ENCODE data around the gene SHANK1. TPM values are rescaled to one million over a fixed set of nuclear protein-coding genes. Genes with fewer than 3 reads are reported as not detected.
A peak's percentile ranks its signal among the peaks of the same experiment; 100 is the strongest.

Gene SHANK1
- total and polyA plus RNA-seq, 2 of the 4 experiments (the other 2 are of a cell fraction), result 6.1 to 6.7 TPM

DNA sequence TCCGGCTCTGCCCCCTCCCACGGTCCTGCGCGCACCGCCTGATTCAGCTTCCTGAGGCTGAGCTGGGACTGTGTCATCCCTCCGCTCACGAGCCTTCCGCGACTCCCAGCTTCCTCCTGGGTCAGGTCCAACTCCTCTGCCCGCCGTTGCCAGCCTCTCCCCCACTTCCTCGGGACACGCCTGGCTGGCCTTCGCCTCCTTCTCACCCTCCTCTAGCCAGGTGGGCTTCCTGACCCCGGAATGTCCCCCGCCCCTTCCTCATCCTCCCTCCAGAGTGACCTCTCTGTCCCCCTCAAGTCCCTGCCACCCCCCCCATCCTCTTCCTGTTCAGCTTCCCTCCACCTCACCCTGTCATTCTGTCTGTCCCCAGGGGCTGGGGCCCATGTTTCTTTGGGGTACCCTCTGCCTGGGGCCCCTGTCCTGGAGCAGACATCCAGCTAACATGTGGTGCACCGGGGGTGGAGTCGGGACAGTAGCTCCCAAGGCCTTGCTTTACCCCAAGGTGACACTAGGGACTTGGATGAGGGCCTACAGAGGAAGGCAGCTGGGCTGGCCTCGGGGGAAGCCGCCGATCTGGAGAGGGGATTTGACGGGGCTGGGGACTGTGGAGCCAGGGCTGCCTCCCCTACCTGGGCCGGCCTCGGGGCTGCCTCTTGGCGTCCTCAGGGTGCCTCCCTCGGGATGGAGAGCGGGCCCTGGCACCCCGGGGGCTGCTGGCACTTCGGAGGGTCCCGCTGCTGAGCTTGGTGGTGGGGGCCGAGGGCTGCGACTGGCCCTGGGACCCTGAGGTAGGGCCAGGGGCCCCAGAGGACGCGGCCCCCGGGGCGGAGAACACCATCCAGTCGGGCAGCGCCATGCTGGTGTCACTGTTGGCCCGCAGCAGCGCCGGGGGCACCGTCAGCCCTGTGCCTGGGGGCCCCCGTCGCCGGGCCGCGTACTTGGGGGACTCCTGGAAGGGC is 16.5 kb downstream of the SHANK1 start:
- Histone ChIP-seq H3K23ac (ENCODE audit: low read depth, low read length) (no peak overlapping the region), H3K4ac (ENCODE audit: low read depth, low read length) (no peak overlapping the region), H4K20me1 (ENCODE audit: insufficient read depth, low read length) (no peaks in the 10 kb centered on the region), H2AFZ (replicated peaks; ENCODE audit: low read length, poor library complexity) (peak overlapping the region; percentile 85), H4K91ac (ENCODE audit: insufficient read depth, low read depth, low read length) (no peak overlapping the region), H3K56ac (ENCODE audit: extremely low read depth, insufficient read depth, low read length) (no peak overlapping the region), H2BK15ac (ENCODE audit: low read depth, low read length) (no peak overlapping the region), H3K79me1 (ENCODE audit: low read depth in 1 of 2, low read length in 2 of 2) (no peaks in the 10 kb centered on the region), H3K9me1 (ENCODE audit: insufficient read depth, low read length) (0 out of 2 replicates have a peak, but pooled peaks cover 3% of the 10 kb centered on the region), H3K4me3 (ENCODE audit: insufficient read depth, low read depth, low read length) (no peak overlapping the region), H4K5ac (ENCODE audit: low read depth, low read length) (no peak overlapping the region), H3K36me3 (ENCODE audit: control insufficient read depth, insufficient read depth, low read length) (no peaks in the 10 kb centered on the region), H3K4me2 (ENCODE audit: low read depth, low read length) (no peak overlapping the region), H3K9ac (ENCODE audit: low read depth, low read length) (no peak overlapping the region), H2BK5ac (ENCODE audit: low read depth, low read length, poor library complexity, severe bottlenecking) (peak overlapping the region; percentile 38), H3K18ac (ENCODE audit: low read depth, low read length) (no peak overlapping the region), H3K27me3 (ENCODE audit: control insufficient read depth, insufficient read depth, low read length) (peaks cover 4% of the 10 kb centered on the region; the same call in 1 of the 2 replicates), H2BK120ac (ENCODE audit: low read depth, low read length) (0 out of 2 replicates have a peak overlapping the region, but pooled peaks have one; percentile 23), H2AK9ac (replicated peaks; ENCODE audit: low read depth, low read length, poor library complexity) (no peak overlapping the region), H4K8ac (ENCODE audit: low read depth in 2 of 2, low read length in 2 of 2) (peak overlapping the region; percentile 53 to 68; a peak in 1 of 4 replicates), H2BK20ac (ENCODE audit: low read depth, low read length) (no peak overlapping the region), H3K4me1 (ENCODE audit: control insufficient read depth, insufficient read depth, low read length) (peaks cover 1% of the 10 kb centered on the region; the same call in 1 of the 2 replicates), H3K9me3 (ENCODE audit: control insufficient read depth, insufficient read depth, low read length) (no peaks in the 10 kb centered on the region), H3K27ac (ENCODE audit: insufficient read depth, low read length) (no peak overlapping the region; the same call in 1 of the 2 replicates), H2AK5ac (ENCODE audit: low read depth, low read length) (no peak overlapping the region), H3K14ac (replicated peaks; ENCODE audit: low read depth, low read length) (no peak overlapping the region)
- TF ChIP-seq POLR2A (IDR thresholded peaks at IDR 0.05; ENCODE audit: low read depth, low read length) (no peak), BHLHE40 (IDR thresholded peaks at IDR 0.05; ENCODE audit: low read depth, low read length) (peak; percentile 77), MAZ (IDR thresholded peaks at IDR 0.05; ENCODE audit: borderline replicate concordance, low read depth, low read length) (peak; percentile 9; the same call in 1 of the 2 replicates), CHD1 (IDR thresholded peaks at IDR 0.05; ENCODE audit: low read depth, low read length) (no peak), FOS (IDR thresholded peaks at IDR 0.05; ENCODE audit: low read depth, low read length) (no peak), RFX5 (IDR thresholded peaks at IDR 0.05; ENCODE audit: low read depth, low read length) (no peak)
- TF ChIP-seq, protein P1, sequence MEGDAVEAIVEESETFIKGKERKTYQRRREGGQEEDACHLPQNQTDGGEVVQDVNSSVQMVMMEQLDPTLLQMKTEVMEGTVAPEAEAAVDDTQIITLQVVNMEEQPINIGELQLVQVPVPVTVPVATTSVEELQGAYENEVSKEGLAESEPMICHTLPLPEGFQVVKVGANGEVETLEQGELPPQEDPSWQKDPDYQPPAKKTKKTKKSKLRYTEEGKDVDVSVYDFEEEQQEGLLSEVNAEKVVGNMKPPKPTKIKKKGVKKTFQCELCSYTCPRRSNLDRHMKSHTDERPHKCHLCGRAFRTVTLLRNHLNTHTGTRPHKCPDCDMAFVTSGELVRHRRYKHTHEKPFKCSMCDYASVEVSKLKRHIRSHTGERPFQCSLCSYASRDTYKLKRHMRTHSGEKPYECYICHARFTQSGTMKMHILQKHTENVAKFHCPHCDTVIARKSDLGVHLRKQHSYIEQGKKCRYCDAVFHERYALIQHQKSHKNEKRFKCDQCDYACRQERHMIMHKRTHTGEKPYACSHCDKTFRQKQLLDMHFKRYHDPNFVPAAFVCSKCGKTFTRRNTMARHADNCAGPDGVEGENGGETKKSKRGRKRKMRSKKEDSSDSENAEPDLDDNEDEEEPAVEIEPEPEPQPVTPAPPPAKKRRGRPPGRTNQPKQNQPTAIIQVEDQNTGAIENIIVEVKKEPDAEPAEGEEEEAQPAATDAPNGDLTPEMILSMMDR (conservative IDR thresholded peaks at IDR 0.05; ENCODE audit: low read depth, low read length), result no peak
- TF ChIP-seq, protein P2, sequence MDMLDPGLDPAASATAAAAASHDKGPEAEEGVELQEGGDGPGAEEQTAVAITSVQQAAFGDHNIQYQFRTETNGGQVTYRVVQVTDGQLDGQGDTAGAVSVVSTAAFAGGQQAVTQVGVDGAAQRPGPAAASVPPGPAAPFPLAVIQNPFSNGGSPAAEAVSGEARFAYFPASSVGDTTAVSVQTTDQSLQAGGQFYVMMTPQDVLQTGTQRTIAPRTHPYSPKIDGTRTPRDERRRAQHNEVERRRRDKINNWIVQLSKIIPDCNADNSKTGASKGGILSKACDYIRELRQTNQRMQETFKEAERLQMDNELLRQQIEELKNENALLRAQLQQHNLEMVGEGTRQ (IDR thresholded peaks at IDR 0.05; ENCODE audit: low read depth, low read length), result no peak
- TF ChIP-seq, protein P3, sequence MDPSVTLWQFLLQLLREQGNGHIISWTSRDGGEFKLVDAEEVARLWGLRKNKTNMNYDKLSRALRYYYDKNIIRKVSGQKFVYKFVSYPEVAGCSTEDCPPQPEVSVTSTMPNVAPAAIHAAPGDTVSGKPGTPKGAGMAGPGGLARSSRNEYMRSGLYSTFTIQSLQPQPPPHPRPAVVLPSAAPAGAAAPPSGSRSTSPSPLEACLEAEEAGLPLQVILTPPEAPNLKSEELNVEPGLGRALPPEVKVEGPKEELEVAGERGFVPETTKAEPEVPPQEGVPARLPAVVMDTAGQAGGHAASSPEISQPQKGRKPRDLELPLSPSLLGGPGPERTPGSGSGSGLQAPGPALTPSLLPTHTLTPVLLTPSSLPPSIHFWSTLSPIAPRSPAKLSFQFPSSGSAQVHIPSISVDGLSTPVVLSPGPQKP (IDR thresholded peaks at IDR 0.05; ENCODE audit: borderline replicate concordance, low read depth, low read length), result no peak
- intact Hi-C loops (cut with micrococcal nuclease) (no loop called here), dilution Hi-C loops (cut with HindIII; ENCODE audit: low sequenced_read_pairs, unreplicated experiment) (no loop called here), in situ Hi-C loops (cut with MboI; ENCODE audit: low sequenced_read_pairs) (loop anchor here (10.0 kb wide), 1 partner anchor 338 kb away; the partner anchor contains the start of gene NAPSA)
- POLR2A ChIA-PET (ENCODE audit: unreplicated experiment), result no interaction called here
- no TSS peak for BruUV-seq (replicated peaks)
- DNase-seq, result peak; percentile 50
- CTCF ChIA-PET, result interaction anchor here (0.6 to 1.2 kb wide), 3 partner anchors 22 to 81 kb away, joined by 3 to 6 read pairs (median 3); no protein-coding TSS in a partner anchor
- WGBS, 2 experiments (ENCODE audit: extremely low coverage in 2 of 2, insufficient read length in 1 of 2), result 67% methylated on average over 26 of the region's 47 CpGs; no CpG with 5 or more reads in 1 of the 2 experiments
- peak; percentile 30; the same call in 1 of the 2 replicates for ATAC-seq (ENCODE audit: low read depth)
